Gastroesophageal sphincter (tissue), 4 donors: ENCODE data around the gene SPOPL. TPM values are rescaled to one million over a fixed set of nuclear protein-coding genes. Genes with fewer than 3 reads are reported as not detected.

ENCODE experiments used
- ATAC-seq: fragments of 150-250 bp; one replicate; pipeline ENCODE4 v1.9.1; 2016; ENCODE audit warnings: mild to moderate bottlenecking, moderate library complexity
- H3K27ac ChIP-seq, 4 donors: fragments of 200-600 bp; sonication (generic) in 3 of 4; 1 replicate in 3 of 4; 2 replicates in 1 of 4; pipeline ENCODE4 v1.5.1; 2016 to 2019
- H3K27me3 ChIP-seq: fragments of 200-600 bp; sonication (generic); one replicate; pipeline ENCODE4 v1.5.1; 2019
- H3K36me3 ChIP-seq, 2 donors: fragments of 200-600 bp; sonication (generic); one replicate each; pipeline ENCODE4 v1.5.1; 2019; ENCODE audit warnings: control low read depth in 1 of 2
- H3K4me1 ChIP-seq, 3 donors: fragments of 200-600 bp; sonication (generic); 1 replicate in 2 of 3; 2 replicates in 1 of 3; pipeline ENCODE4 v1.5.1; 2016 to 2019; ENCODE audit warnings: control low read depth in 2 of 3
- H3K4me3 ChIP-seq, 2 donors: fragments of 200-600 bp; sonication (generic); one replicate each; pipeline ENCODE4 v1.5.1; 2019; ENCODE audit warnings: mild to moderate bottlenecking in 1 of 2, moderate library complexity in 1 of 2
- H3K9me3 ChIP-seq, 3 donors: fragments of 200-600 bp; sonication (generic); one replicate each; pipeline ENCODE4 v1.5.1; 2017 to 2019; ENCODE audit warnings: control low read depth in 2 of 3
- EP300 ChIP-seq: sonication (generic); formaldehyde crosslinking; IDR thresholded peaks from one replicate; pipeline ENCODE4 v1.6.1; 2017; ENCODE audit warnings: antibody characterized with exemption, mild to moderate bottlenecking
- POLR2A ChIP-seq, 2 donors: fragments of 450-650 bp; IDR thresholded peaks; one replicate each; pipeline ENCODE4 v1.6.1; 2017; ENCODE audit warnings: antibody characterized with exemption in 2 of 2, mild to moderate bottlenecking in 2 of 2, moderate library complexity in 1 of 2
- POLR2AphosphoS5 ChIP-seq: sonication (generic); formaldehyde crosslinking; IDR thresholded peaks from one replicate; pipeline ENCODE4 v1.6.1; 2017; ENCODE audit warnings: antibody characterized with exemption
- WGBS, 2 donors: methylation state at CpG; one replicate each; pipeline ENCODE4 v1.1.5; 2018; ENCODE audit warnings: low coverage in 1 of 2; 5-methylcytosine and 5-hydroxymethylcytosine counted together
- total RNA-seq, 4 donors: library from RNA; depleted of rRNA; stranded (reverse); fragments of >200 nt; gene quantifications; one replicate each; pipeline ENCODE4 v1.1.0, GENCODE V29; 2016
- TF ChIP-seq, protein P1 (sequence below), 4 experiments: fragments of 200-600 bp in 2 of 4; fragments of 450-650 bp in 2 of 4; sonication (generic) in 1 of 4; IDR thresholded peaks; one replicate each; pipeline ENCODE4 v1.5.1; 2017 to 2019; ENCODE audit warnings: antibody characterized with exemption in 4 of 4, mild to moderate bottlenecking in 2 of 4, moderate library complexity in 2 of 4

Gene SPOPL
- total RNA-seq, 4 donors from 2014 or later, result 32.7 to 51.8 (median 39.4) TPM

DNA sequence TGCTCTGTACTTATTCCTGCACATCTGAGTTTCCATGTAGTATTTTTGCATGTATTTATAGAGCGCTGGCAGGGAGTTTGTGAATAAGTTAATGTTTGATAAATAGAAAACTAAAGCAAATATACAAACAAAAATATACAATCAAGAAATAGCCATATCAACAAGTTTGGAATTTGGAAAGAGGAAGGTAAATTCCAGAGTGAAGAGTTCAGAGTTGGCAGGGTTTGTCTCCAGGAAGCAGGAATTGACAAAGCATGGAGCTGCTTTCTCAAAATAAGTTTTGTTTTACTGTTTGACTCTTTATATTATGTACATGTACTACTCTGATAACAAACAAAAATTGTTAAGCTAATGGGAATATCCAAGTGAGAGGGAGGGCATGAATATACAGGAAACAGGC lies 80.3 kb downstream of the SPOPL start:
- no peak for ATAC-seq
- H3K27ac ChIP-seq, result no peak overlapping the region
- WGBS, 2 donors, result 91 to 100% methylated on average over 1 of the region's 1 CpG
- TF ChIP-seq POLR2A (IDR thresholded peaks at IDR 0.05) (no peak), EP300 (no peak), POLR2AphosphoS5 (no peak)
- TF ChIP-seq, protein P1, sequence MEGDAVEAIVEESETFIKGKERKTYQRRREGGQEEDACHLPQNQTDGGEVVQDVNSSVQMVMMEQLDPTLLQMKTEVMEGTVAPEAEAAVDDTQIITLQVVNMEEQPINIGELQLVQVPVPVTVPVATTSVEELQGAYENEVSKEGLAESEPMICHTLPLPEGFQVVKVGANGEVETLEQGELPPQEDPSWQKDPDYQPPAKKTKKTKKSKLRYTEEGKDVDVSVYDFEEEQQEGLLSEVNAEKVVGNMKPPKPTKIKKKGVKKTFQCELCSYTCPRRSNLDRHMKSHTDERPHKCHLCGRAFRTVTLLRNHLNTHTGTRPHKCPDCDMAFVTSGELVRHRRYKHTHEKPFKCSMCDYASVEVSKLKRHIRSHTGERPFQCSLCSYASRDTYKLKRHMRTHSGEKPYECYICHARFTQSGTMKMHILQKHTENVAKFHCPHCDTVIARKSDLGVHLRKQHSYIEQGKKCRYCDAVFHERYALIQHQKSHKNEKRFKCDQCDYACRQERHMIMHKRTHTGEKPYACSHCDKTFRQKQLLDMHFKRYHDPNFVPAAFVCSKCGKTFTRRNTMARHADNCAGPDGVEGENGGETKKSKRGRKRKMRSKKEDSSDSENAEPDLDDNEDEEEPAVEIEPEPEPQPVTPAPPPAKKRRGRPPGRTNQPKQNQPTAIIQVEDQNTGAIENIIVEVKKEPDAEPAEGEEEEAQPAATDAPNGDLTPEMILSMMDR (IDR thresholded peaks at IDR 0.05), result no peak
- no peaks in the 10 kb centered on the region for H3K4me1 ChIP-seq
- H3K36me3 ChIP-seq, result peaks cover 0 to 58% of the 10 kb centered on the region in 2 donors
- H3K9me3 ChIP-seq, result peaks cover 0 to 7% (median 0%) of the 10 kb centered on the region in 3 donors
- H3K27me3 ChIP-seq, result no peaks in the 10 kb centered on the region
- no peak overlapping the region for H3K4me3 ChIP-seq

DNA sequence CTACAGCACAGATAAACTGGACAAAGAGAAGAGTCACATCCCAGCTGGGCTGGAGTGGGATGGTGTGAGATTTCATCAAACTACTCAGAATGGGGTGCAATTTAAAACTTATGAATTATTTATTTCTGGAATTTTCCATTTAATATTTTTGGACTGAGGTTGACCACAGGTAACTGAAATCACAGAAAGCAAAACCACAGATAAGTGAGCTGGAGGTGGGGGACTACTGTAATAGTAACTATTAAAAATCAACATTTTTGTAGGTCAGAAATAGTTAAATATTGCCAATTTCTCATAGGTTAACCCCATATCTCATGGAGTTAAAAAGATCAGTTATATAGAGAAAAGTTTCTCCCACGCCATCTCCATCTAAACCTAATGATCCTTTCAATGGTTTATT lies 88.1 kb downstream of the SPOPL start:
- WGBS, 2 donors, result 95% methylated on average over 1 of the region's 1 CpG
- no peak for ATAC-seq

DNA sequence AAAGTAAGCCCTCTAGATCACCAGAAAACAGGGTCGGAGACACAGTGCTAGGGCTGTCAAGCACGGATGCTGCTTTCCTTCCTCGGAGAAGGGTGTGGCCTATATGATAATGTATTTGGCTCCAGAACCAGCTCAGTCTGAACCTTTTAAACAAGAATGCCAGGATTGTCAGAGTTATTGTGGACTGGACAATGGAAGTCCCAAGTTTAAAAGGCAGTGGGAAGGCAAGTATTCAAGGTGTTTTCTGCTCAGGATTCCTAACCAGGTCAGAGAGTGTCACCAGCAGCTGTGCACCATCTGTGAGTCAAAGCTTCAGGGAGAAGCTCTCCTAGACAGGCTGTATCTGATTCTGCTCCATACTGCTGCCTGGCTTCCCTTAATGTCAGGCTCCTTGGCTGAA lies 94.8 kb downstream of the SPOPL start:
- H3K27me3 ChIP-seq, result no peaks in the 10 kb centered on the region
- no peak for ATAC-seq
- 27 to 71% methylated on average over 2 to 3 of the region's 3 CpGs for WGBS, 2 donors
- no peak overlapping the region for H3K4me3 ChIP-seq
- no peaks in the 10 kb centered on the region for H3K9me3 ChIP-seq
- no peaks in the 10 kb centered on the region for H3K4me1 ChIP-seq
- no peak overlapping the region for H3K27ac ChIP-seq
- H3K36me3 ChIP-seq, result peaks cover 0 to 30% of the 10 kb centered on the region in 2 donors
- TF ChIP-seq EP300 (no peak), POLR2A (IDR thresholded peaks at IDR 0.05) (no peak), POLR2AphosphoS5 (no peak)
- TF ChIP-seq, protein P1 (IDR thresholded peaks at IDR 0.05), result no peak

More for the DNA sequence above, 88.1 kb downstream of the SPOPL start:
- no peak overlapping the region for H3K27ac ChIP-seq
- peaks cover 0 to 14% of the 10 kb centered on the region in 2 donors for H3K36me3 ChIP-seq
- H3K4me3 ChIP-seq, result no peak overlapping the region
- TF ChIP-seq POLR2AphosphoS5, result no peak
- no peaks in the 10 kb centered on the region for H3K27me3 ChIP-seq
- H3K9me3 ChIP-seq, result no peaks in the 10 kb centered on the region
- H3K4me1 ChIP-seq, result no peaks in the 10 kb centered on the region

DNA sequence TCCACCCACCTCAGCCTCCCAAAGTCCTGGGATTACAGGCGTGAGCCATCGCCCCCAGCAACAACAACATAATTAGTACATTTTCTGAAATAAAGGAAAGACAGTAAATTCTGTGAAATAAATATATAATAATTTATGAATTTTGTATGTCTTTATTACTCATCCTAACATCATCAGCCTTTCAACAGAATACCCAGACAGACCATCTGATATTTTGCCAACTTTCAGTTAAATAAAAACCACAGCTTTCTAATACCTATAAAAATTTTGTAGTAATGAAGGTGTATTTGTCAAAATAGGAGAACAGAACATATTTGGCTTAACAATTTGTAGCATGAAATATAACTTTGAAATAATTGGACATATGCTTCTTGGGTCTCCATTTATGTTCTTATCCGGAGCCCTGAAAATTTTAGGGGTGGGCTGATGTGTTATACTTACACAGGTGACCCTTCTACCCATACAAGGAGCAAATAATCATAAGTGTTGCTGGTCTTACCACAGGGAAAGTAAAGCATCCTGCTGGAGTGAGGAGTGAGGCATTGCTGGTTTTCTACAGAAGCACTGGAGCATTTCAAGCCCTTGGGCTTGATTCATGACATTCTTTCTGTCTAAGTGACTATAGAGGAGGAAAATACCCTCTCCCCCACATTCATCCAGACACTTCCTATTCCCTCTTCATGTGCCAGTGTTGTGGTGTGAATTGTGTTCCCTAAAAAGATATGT lies 99.3 kb downstream of the SPOPL start:
- Histone ChIP-seq H3K27me3 (no peaks in the 10 kb centered on the region), H3K4me1 (no peaks in the 10 kb centered on the region), H3K4me3 (no peak overlapping the region), H3K36me3 (peaks cover 0 to 10% of the 10 kb centered on the region in 2 donors), H3K9me3 (no peaks in the 10 kb centered on the region), H3K27ac (no peak overlapping the region)
- WGBS, 2 donors, result 91 to 100% methylated on average over 3 of the region's 3 CpGs
- TF ChIP-seq POLR2A (IDR thresholded peaks at IDR 0.05), result no peak
- TF ChIP-seq, protein P1 (IDR thresholded peaks at IDR 0.05), result no peak
- TF ChIP-seq POLR2AphosphoS5, result no peak
- TF ChIP-seq EP300, result no peak
- ATAC-seq, result no peak

DNA sequence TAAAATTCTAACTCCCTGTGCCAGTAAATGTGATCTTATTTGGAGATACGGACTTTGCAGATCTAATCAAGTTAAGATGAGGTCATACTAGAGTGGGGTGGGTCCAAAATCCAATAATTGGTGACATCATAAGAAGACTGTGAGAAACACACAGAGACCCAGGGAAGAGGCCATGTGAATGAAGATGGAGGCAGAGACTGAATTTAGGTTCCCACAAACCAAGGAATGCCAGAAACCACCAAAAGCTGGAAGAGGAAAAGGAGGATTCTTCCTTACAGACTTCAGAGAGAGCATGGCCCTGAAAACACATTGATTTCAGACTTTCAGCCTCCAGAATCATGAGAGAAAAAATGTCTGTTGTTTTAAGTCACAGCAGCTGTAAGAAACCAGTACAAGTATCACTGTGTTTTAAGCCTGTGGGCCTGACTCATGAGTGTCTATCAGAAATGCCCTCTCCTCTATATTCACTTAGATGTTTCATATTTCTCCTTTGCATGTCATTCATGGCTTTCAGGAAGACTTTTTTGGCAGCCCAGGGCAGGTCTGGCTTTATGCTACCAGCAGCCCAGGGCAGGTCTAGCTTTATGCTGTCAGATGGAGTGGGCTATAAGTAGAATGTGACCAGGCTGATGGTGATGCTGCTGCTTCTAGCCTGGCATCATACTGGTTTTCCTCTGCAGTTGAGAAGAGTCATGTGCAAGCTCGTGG lies 100.0 kb downstream of the SPOPL start:
- Histone ChIP-seq H3K4me3 (no peak overlapping the region), H3K4me1 (no peaks in the 10 kb centered on the region), H3K27me3 (no peaks in the 10 kb centered on the region), H3K36me3 (peaks cover 0 to 2% of the 10 kb centered on the region in 2 donors), H3K27ac (no peak overlapping the region), H3K9me3 (no peaks in the 10 kb centered on the region)
- 100% methylated on average over 1 to 2 of the region's 2 CpGs for WGBS, 2 donors
- TF ChIP-seq EP300, result no peak
- TF ChIP-seq POLR2AphosphoS5, result no peak
- TF ChIP-seq POLR2A (IDR thresholded peaks at IDR 0.05), result no peak
- TF ChIP-seq, protein P1 (IDR thresholded peaks at IDR 0.05), result no peak
- no peak for ATAC-seq
